ENCODE measurements around the gene SH3RF1. TPM values are rescaled to one million over a fixed set of nuclear protein-coding genes. Genes with fewer than 3 reads are reported as not detected.
A peak's percentile ranks its signal among the peaks of the same experiment; 100 is the strongest.

The SH3RF1 gene
- total and polyA plus RNA-seq, 2 of the 13 experiments (the other 11 are each of a cell fraction or from before 2014, with no cell fraction given) = 3.1 to 3.2 TPM

DNA sequence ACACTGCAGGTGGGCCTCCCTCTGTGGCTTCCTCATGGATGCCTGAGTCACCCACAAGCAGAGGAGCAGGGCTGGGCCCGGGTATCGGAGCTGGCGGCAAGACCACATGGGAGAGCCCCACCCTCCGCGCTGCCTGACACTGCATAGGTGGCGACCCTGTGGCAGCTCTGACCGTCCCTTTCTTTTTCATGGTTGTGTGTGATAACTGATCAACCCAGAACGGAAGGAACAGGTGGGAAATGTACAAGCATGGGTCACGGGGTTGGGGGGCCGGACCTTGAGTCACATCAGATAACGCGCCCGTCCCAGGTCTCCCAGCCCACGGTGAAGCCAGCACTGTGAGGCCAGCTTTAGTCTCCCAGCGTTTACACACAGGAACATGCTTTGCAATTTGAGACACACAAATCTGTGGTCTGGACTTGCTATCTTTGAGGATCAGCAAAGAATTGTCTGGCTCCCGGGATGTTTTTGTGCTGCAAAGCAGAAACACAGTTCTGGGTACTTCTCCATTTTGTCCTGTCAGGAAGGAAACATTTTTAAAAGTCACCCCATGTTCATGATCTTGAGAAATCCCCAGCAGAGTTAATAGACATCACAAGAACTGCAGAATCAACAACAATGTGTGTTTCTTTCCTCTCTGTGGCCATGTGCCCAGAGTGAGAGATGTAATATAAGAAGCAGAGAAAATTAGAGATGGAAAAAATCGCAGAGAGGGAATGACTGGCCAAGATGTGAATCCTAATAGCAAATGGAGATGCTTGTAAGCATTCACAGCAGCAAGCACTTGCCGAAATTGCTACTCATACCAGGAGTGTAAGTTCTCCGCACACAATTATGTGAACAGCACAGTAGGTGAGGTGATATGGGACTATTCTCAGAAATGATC is 190.6 kb downstream of the SH3RF1 start (continued):
- TF ChIP-seq, protein P1, sequence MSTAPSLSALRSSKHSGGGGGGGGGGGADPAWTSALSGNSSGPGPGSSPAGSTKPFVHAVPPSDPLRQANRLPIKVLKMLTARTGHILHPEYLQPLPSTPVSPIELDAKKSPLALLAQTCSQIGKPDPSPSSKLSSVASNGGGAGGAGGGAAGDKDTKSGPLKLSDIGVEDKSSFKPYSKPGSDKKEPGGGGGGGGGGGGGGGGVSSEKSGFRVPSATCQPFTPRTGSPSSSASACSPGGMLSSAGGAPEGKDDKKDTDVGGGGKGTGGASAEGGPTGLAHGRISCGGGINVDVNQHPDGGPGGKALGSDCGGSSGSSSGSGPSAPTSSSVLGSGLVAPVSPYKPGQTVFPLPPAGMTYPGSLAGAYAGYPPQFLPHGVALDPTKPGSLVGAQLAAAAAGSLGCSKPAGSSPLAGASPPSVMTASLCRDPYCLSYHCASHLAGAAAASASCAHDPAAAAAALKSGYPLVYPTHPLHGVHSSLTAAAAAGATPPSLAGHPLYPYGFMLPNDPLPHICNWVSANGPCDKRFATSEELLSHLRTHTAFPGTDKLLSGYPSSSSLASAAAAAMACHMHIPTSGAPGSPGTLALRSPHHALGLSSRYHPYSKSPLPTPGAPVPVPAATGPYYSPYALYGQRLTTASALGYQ (CRISPR knock-in tag; IDR thresholded peaks at IDR 0.05) = peak; percentile 25; the same call in 1 of the 2 replicates
- TF ChIP-seq ZNF232 (CRISPR knock-in tag; IDR thresholded peaks at IDR 0.05; ENCODE audit: borderline replicate concordance) (no peak), LCORL (IDR thresholded peaks at IDR 0.05) (no peak), LCORL (CRISPR knock-in tag; IDR thresholded peaks at IDR 0.05) (peak; percentile 59; the same call in 1 of the 2 replicates), PHF5A (CRISPR knock-in tag; IDR thresholded peaks at IDR 0.05; ENCODE audit: low read depth, unreplicated experiment) (no peak), HOXD1 (CRISPR knock-in tag; IDR thresholded peaks at IDR 0.05) (no peak), MIER3 (CRISPR knock-in tag; IDR thresholded peaks at IDR 0.05; ENCODE audit: borderline replicate concordance) (peak; percentile 66; the same call in 1 of the 2 replicates), KAT8 (CRISPR knock-in tag; IDR thresholded peaks at IDR 0.05) (0 out of 2 replicates have a peak, but pooled peaks have one; percentile 19), PPARG (CRISPR knock-in tag; conservative IDR thresholded peaks at IDR 0.05) (0 out of 2 replicates have a peak, but pooled peaks have one; percentile 38), SYNCRIP (IDR thresholded peaks at IDR 0.05; ENCODE audit: insufficient read depth, low read depth, low read length) (no peak), ZBTB42 (CRISPR knock-in tag; IDR thresholded peaks at IDR 0.05) (no peak), ZNF10 (CRISPR knock-in tag; IDR thresholded peaks at IDR 0.05; ENCODE audit: borderline replicate concordance, low read depth) (no peak), ADNP (CRISPR knock-in tag; IDR thresholded peaks at IDR 0.05) (0 out of 2 replicates have a peak, but pooled peaks have one; percentile 10), RARA (CRISPR knock-in tag; IDR thresholded peaks at IDR 0.05) (peak; percentile 74), DPF2 (CRISPR knock-in tag; IDR thresholded peaks at IDR 0.05; ENCODE audit: borderline replicate concordance, low read depth) (no peak), SSRP1 (CRISPR knock-in tag; IDR thresholded peaks at IDR 0.05) (no peak), ZNF678 (CRISPR knock-in tag; IDR thresholded peaks at IDR 0.05) (no peak), IKZF1 (IDR thresholded peaks at IDR 0.05) (no peak), HNF1B (CRISPR knock-in tag; IDR thresholded peaks at IDR 0.05) (peak; percentile 75), ZSCAN21 (CRISPR knock-in tag; IDR thresholded peaks at IDR 0.05; ENCODE audit: borderline replicate concordance) (peak; percentile 55; the same call in 1 of the 2 replicates)
- TF ChIP-seq, protein P2, sequence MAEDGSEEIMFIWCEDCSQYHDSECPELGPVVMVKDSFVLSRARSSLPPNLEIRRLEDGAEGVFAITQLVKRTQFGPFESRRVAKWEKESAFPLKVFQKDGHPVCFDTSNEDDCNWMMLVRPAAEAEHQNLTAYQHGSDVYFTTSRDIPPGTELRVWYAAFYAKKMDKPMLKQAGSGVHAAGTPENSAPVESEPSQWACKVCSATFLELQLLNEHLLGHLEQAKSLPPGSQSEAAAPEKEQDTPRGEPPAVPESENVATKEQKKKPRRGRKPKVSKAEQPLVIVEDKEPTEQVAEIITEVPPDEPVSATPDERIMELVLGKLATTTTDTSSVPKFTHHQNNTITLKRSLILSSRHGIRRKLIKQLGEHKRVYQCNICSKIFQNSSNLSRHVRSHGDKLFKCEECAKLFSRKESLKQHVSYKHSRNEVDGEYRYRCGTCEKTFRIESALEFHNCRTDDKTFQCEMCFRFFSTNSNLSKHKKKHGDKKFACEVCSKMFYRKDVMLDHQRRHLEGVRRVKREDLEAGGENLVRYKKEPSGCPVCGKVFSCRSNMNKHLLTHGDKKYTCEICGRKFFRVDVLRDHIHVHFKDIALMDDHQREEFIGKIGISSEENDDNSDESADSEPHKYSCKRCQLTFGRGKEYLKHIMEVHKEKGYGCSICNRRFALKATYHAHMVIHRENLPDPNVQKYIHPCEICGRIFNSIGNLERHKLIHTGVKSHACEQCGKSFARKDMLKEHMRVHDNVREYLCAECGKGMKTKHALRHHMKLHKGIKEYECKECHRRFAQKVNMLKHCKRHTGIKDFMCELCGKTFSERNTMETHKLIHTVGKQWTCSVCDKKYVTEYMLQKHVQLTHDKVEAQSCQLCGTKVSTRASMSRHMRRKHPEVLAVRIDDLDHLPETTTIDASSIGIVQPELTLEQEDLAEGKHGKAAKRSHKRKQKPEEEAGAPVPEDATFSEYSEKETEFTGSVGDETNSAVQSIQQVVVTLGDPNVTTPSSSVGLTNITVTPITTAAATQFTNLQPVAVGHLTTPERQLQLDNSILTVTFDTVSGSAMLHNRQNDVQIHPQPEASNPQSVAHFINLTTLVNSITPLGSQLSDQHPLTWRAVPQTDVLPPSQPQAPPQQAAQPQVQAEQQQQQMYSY (CRISPR knock-in tag; IDR thresholded peaks at IDR 0.05) = peak; percentile 87
- TF ChIP-seq, protein P3, sequence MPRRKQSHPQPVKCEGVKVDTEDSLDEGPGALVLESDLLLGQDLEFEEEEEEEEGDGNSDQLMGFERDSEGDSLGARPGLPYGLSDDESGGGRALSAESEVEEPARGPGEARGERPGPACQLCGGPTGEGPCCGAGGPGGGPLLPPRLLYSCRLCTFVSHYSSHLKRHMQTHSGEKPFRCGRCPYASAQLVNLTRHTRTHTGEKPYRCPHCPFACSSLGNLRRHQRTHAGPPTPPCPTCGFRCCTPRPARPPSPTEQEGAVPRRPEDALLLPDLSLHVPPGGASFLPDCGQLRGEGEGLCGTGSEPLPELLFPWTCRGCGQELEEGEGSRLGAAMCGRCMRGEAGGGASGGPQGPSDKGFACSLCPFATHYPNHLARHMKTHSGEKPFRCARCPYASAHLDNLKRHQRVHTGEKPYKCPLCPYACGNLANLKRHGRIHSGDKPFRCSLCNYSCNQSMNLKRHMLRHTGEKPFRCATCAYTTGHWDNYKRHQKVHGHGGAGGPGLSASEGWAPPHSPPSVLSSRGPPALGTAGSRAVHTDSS (CRISPR knock-in tag; conservative IDR thresholded peaks at IDR 0.05) = no peak

Measured in HepG2 (cell line).